Measurements from ENCODE around the gene HS6ST1. TPM values are rescaled to one million over a fixed set of nuclear protein-coding genes. Genes with fewer than 3 reads are reported as not detected.

HS6ST1 gene
- total RNA-seq, 1 experiment from 2014 or later, result 20.3 TPM

DNA sequence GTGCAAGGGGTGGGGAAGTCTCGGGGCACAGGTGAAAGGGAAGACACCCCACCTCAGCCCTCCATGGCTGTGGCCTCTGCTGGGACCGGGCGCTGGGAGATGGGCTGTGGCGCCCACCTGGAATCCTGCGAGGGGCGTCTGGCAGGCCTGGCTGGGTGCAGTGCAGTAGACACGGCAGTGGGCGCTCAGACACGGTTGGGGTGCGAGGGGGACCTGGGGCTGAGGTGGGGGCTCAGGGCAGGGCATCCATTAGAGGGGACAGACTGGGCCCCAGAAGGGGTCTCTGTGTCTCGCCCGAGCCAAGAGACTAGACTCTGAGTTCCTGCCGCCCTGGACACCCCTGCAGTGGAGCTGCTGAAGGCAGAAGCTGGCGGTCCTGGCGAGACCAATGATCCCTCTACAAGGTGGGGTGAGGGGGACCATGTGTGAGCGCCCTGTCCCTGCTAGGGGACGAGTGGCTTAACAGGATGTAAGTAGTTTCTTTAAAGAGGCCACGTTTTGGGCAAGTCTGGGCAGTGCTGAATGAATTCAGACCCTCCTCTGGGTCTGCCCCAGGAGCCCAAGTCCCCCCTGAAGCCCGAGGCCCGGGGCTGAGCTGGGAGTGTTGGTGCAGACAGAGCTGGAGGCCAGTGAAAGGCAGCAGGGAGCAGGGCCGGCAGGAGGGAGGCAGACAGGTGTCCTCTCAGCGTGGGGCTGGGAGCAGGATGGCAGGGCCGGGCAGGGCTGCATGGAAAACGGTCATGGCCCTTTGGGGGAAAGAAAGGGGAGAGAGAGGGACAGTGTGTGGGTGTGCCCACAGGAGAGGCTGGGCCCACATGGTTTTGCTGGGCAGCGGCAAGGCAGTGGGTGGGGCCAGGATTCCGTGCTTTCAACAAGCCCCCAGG, 57.2 kb downstream of the HS6ST1 start:
- intact Hi-C loops (cut with micrococcal nuclease; ENCODE audit: unreplicated experiment), result no loop called here
- Histone ChIP-seq H3K27me3 (replicated peaks; ENCODE audit: control insufficient read depth, insufficient read depth, low read length) (no peaks in the 10 kb centered on the region), H3K9me3 (no peaks in the 10 kb centered on the region), H3K36me3 (ENCODE audit: control insufficient read depth, insufficient read depth, low read length) (no peaks in the 10 kb centered on the region), H3K4me1 (peaks cover 4% of the 10 kb centered on the region; the same call in 1 of the 2 replicates), H3K4me3 (ENCODE audit: low read depth, low read length) (no peak overlapping the region)
- H3K27me3 Mint-ChIP-seq (ENCODE audit: insufficient read depth, unreplicated experiment), result no peaks in the 10 kb centered on the region
- peaks cover 6% of the 10 kb centered on the region for H3K36me3 Mint-ChIP-seq (ENCODE audit: insufficient read depth, unreplicated experiment)
- ChIA-PET POLR2A (no interaction called here), CTCF (no interaction called here)
- H3K4me1 Mint-ChIP-seq (ENCODE audit: low read depth, unreplicated experiment), result no peaks in the 10 kb centered on the region
- DNase-seq, result no peak
- no peaks in the 10 kb centered on the region for H3K9me3 Mint-ChIP-seq (ENCODE audit: unreplicated experiment)
- TF ChIP-seq, protein P1, sequence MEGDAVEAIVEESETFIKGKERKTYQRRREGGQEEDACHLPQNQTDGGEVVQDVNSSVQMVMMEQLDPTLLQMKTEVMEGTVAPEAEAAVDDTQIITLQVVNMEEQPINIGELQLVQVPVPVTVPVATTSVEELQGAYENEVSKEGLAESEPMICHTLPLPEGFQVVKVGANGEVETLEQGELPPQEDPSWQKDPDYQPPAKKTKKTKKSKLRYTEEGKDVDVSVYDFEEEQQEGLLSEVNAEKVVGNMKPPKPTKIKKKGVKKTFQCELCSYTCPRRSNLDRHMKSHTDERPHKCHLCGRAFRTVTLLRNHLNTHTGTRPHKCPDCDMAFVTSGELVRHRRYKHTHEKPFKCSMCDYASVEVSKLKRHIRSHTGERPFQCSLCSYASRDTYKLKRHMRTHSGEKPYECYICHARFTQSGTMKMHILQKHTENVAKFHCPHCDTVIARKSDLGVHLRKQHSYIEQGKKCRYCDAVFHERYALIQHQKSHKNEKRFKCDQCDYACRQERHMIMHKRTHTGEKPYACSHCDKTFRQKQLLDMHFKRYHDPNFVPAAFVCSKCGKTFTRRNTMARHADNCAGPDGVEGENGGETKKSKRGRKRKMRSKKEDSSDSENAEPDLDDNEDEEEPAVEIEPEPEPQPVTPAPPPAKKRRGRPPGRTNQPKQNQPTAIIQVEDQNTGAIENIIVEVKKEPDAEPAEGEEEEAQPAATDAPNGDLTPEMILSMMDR (IDR thresholded peaks at IDR 0.05; ENCODE audit: insufficient read depth in 1 of 2, low read depth in 1 of 2, low read length in 1 of 2, severe bottlenecking in 1 of 2, unreplicated experiment in 1 of 2), result no peak
- no TSS peak for BruUV-seq (replicated peaks)
- no peak overlapping the region for H3K27ac Mint-ChIP-seq (ENCODE audit: unreplicated experiment)
- no peak overlapping the region for H3K4me3 Mint-ChIP-seq (ENCODE audit: unreplicated experiment)

DNA sequence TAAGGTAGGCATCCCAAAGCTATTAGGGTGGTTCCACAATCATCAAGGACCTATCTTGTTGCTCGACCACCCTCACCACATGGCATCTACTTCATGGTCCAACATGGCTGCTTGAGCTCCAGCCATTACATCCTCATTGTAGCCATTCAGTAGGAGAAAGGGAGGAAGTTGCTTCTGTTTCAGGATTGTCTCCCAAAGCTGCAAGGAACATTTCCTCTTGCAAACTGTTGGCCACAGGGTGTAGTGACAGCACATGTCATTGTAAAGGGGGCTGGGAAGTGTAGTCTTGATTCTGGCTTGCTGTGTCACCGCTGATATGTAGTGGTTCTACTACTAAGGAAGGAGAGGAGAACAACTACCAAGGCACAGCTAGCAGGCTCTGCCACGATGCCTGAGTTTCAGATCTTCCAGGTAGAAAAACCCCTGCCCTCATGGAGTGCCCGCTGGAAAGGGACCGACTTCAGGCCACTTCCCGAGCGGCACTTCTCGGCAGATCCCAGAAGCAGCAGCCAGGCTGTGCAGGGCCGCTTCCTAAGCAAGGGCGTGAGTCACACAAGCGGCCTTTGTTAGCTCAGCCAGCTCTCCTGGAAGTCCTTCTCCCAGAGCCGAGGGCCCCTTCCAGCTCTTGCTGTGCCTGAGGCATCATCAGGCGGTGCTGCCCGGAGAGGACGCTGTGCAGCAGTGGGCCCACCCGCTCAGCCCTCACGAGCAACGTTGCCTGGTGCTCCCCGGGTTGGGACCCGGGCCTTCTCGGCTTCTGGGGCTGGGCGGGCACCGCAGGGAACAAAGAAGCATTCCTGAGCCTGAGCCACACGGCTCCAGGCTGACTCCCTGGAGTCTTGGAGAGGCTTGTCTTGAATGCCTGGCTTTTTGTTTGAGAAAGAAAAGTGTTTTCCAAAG, 58.2 kb downstream of the HS6ST1 start:
- Mint-ChIP-seq H3K9me3 (ENCODE audit: unreplicated experiment) (no peaks in the 10 kb centered on the region), H3K4me3 (ENCODE audit: unreplicated experiment) (no peak overlapping the region), H3K4me1 (ENCODE audit: low read depth, unreplicated experiment) (no peaks in the 10 kb centered on the region), H3K36me3 (ENCODE audit: insufficient read depth, unreplicated experiment) (peaks cover 5% of the 10 kb centered on the region), H3K27me3 (ENCODE audit: insufficient read depth, unreplicated experiment) (peaks cover 7% of the 10 kb centered on the region), H3K27ac (ENCODE audit: unreplicated experiment) (no peak overlapping the region)
- H3K36me3 ChIP-seq (ENCODE audit: control insufficient read depth, insufficient read depth, low read length), result no peaks in the 10 kb centered on the region
- H3K9me3 ChIP-seq, result no peaks in the 10 kb centered on the region
- no peak for DNase-seq
- BruUV-seq (replicated peaks), result no TSS peak
- CTCF ChIA-PET, result no interaction called here
- H3K4me3 ChIP-seq (ENCODE audit: low read depth, low read length), result no peak overlapping the region
- TF ChIP-seq, protein P1 (IDR thresholded peaks at IDR 0.05; ENCODE audit: insufficient read depth in 1 of 2, low read depth in 1 of 2, low read length in 1 of 2, severe bottlenecking in 1 of 2, unreplicated experiment in 1 of 2), result no peak
- peaks cover 4% of the 10 kb centered on the region; the same call in 1 of the 2 replicates for H3K4me1 ChIP-seq
- POLR2A ChIA-PET, result no interaction called here
- no peaks in the 10 kb centered on the region for H3K27me3 ChIP-seq (replicated peaks; ENCODE audit: control insufficient read depth, insufficient read depth, low read length)
- intact Hi-C loops (cut with micrococcal nuclease; ENCODE audit: unreplicated experiment), result loop anchor here (1.0 kb wide), 1 partner anchor 48 kb away; no protein-coding TSS in a partner anchor

DNA sequence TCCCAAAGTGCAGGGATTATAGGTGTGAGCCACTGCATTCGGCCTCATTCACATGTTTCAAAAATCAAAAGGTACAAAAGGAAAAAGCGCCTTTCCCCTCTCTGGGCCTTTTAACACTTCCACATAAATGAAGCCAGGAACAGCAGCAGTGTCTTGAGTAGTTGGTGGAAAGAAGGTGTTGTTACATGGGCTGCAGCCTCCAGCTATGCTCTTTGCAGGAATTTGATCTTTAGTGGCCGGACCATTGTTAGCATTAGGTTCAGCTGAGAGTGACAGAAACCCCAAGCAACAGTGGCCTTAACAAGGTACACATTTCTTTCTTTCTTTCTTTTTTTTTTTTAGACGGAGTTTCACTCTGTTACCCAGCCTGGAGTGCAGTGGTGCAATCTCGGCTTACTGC, 59.1 kb downstream of the HS6ST1 start:
- Mint-ChIP-seq H3K9me3 (ENCODE audit: unreplicated experiment) (no peaks in the 10 kb centered on the region), H3K4me1 (ENCODE audit: low read depth, unreplicated experiment) (no peaks in the 10 kb centered on the region), H3K27me3 (ENCODE audit: insufficient read depth, unreplicated experiment) (peaks cover 10% of the 10 kb centered on the region), H3K36me3 (ENCODE audit: insufficient read depth, unreplicated experiment) (peaks cover 3% of the 10 kb centered on the region), H3K27ac (ENCODE audit: unreplicated experiment) (no peak overlapping the region), H3K4me3 (ENCODE audit: unreplicated experiment) (no peak overlapping the region)
- TF ChIP-seq, protein P1 (IDR thresholded peaks at IDR 0.05; ENCODE audit: insufficient read depth in 1 of 2, low read depth in 1 of 2, low read length in 1 of 2, severe bottlenecking in 1 of 2, unreplicated experiment in 1 of 2), result no peak
- Histone ChIP-seq H3K4me1 (peaks cover 4% of the 10 kb centered on the region; the same call in 1 of the 2 replicates), H3K27me3 (replicated peaks; ENCODE audit: control insufficient read depth, insufficient read depth, low read length) (no peaks in the 10 kb centered on the region), H3K36me3 (ENCODE audit: control insufficient read depth, insufficient read depth, low read length) (no peaks in the 10 kb centered on the region), H3K4me3 (ENCODE audit: low read depth, low read length) (no peak overlapping the region), H3K9me3 (no peaks in the 10 kb centered on the region)
- no peak for DNase-seq
- CTCF ChIA-PET, result interaction anchor here (0.7 kb wide), 1 partner anchor 47 kb away, joined by 6 read pairs; no protein-coding TSS in a partner anchor
- intact Hi-C loops (cut with micrococcal nuclease; ENCODE audit: unreplicated experiment), result no loop called here
- no TSS peak for BruUV-seq (replicated peaks)
- POLR2A ChIA-PET, result no interaction called here

Measured in Caco-2 (cell line).